ENCODE results near the gene COL21A1. TPM values are rescaled to one million over a fixed set of nuclear protein-coding genes. Genes with fewer than 3 reads are reported as not detected.

The COL21A1 gene
- total RNA-seq, 2 experiments from 2014 or later: not detected

DNA sequence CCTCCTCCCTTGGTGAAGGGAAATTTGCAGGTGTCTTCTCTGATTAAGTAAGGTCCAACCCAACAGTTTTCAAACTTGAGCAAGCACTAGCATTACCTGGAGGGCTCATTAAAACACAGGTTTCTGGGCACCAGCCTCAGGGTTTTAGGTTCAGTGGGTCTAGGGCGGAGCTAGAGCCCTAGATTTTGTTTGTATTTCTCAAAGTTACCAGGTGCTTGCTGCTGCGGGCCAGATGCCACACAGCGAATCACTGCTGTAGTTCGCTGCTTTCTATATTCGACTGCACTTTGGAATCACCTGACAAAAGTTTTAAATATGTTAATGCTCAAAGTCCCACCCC, 869 bp downstream of the COL21A1 start:
- no peak for DNase-seq (ENCODE audit: low spot score)
- Histone ChIP-seq H3K4me3 (ENCODE audit: low read depth, low read length, poor library complexity, severe bottlenecking) (no peak overlapping the region), H4K20me1 (ENCODE audit: insufficient read depth, low read length) (no peaks in the 10 kb centered on the region), H3K9me3 (ENCODE audit: low read length) (no peaks in the 10 kb centered on the region), H3K27ac (ENCODE audit: low read depth, low read length, poor library complexity, severe bottlenecking) (no peak overlapping the region), H3K9me2 (ENCODE audit: insufficient read depth, low read length) (no peaks in the 10 kb centered on the region), H3K4me1 (ENCODE audit: insufficient read depth, low read length, poor library complexity, severe bottlenecking) (no peaks in the 10 kb centered on the region), H2AFZ (ENCODE audit: low read length) (no peak overlapping the region), H3K36me3 (ENCODE audit: insufficient read depth, low read length) (no peaks in the 10 kb centered on the region), H3K4me2 (ENCODE audit: low read length) (no peak overlapping the region), H3K79me2 (ENCODE audit: insufficient read depth, low read depth, low read length) (no peaks in the 10 kb centered on the region)
- no TSS peak for BruUV-seq (replicated peaks)
- TF ChIP-seq EZH2phosphoT487 (IDR thresholded peaks at IDR 0.05; ENCODE audit: borderline replicate concordance, low read depth, low read length): no peak
- TF ChIP-seq CTCF (conservative IDR thresholded peaks at IDR 0.05; ENCODE audit: low read length): no peak
- intact Hi-C loops (cut with micrococcal nuclease; ENCODE audit: unreplicated experiment): no loop called here
- ChIA-PET POLR2A (no interaction called here), CTCF (ENCODE audit: unreplicated experiment) (no interaction called here)

GRCh38 chr6:56245903-56246351, 1.5 kb downstream of the COL21A1 start:
- Histone ChIP-seq H3K9me3 (ENCODE audit: low read length) (no peaks in the 10 kb centered on the region), H3K4me3 (ENCODE audit: low read depth, low read length, poor library complexity, severe bottlenecking) (no peak overlapping the region), H3K79me2 (ENCODE audit: insufficient read depth, low read depth, low read length) (no peaks in the 10 kb centered on the region), H4K20me1 (ENCODE audit: insufficient read depth, low read length) (no peaks in the 10 kb centered on the region), H3K4me1 (ENCODE audit: insufficient read depth, low read length, poor library complexity, severe bottlenecking) (no peaks in the 10 kb centered on the region), H3K4me2 (ENCODE audit: low read length) (no peak overlapping the region), H3K27ac (ENCODE audit: low read depth, low read length, poor library complexity, severe bottlenecking) (no peak overlapping the region), H3K36me3 (ENCODE audit: insufficient read depth, low read length) (no peaks in the 10 kb centered on the region), H3K9me2 (ENCODE audit: insufficient read depth, low read length) (no peaks in the 10 kb centered on the region), H2AFZ (ENCODE audit: low read length) (no peak overlapping the region)
- ChIA-PET POLR2A (interaction anchor here (0.8 to 1.4 kb wide), 2 partner anchors 8 to 13 kb away, joined by 3 to 5 read pairs; no protein-coding TSS in a partner anchor), CTCF (ENCODE audit: unreplicated experiment) (no interaction called here)
- no TSS peak for BruUV-seq (replicated peaks)
- intact Hi-C loops (cut with micrococcal nuclease; ENCODE audit: unreplicated experiment): no loop called here
- DNase-seq (ENCODE audit: low spot score): no peak
- no peak for TF ChIP-seq EZH2phosphoT487 (IDR thresholded peaks at IDR 0.05; ENCODE audit: borderline replicate concordance, low read depth, low read length)

DNA sequence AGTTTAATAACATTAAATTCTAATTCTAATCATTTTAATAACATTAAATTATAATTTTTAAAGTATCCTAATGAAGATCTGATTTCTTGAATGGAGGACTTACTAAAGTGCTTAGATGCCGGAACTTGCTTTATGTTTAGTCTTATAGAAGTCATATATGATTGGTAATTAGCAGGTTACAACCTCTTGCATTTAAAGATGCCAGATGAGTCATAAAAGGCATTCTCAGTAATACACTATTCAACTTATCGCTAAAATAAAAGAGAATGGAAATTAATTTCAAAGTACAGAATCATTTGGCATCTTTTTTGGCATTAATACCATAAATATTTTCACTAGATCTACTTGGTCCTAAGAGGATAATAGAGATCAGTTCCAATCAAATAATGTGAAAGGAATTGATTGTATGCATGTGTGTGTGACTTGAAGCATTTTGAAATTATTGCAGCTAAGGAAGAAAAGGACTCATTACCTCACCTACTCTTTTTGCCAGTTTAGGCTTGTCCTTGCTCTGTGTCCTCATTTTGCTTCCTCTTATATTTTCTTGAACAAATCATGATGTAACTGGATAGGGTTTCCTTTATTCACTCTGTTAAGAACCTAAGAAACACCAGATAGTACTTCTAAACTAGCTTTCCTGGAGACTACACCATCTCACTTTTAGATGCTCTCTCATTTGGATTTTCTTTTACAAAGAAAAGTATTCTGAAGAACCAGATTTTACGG, 2.7 kb downstream of the COL21A1 start:
- BruUV-seq (replicated peaks): no TSS peak
- Histone ChIP-seq H3K4me1 (ENCODE audit: insufficient read depth, low read length, poor library complexity, severe bottlenecking) (no peaks in the 10 kb centered on the region), H4K20me1 (ENCODE audit: insufficient read depth, low read length) (no peaks in the 10 kb centered on the region), H3K4me3 (ENCODE audit: low read depth, low read length, poor library complexity, severe bottlenecking) (no peak overlapping the region), H3K36me3 (ENCODE audit: insufficient read depth, low read length) (no peaks in the 10 kb centered on the region), H3K9me3 (ENCODE audit: low read length) (no peaks in the 10 kb centered on the region), H3K79me2 (ENCODE audit: insufficient read depth, low read depth, low read length) (no peaks in the 10 kb centered on the region), H3K27ac (ENCODE audit: low read depth, low read length, poor library complexity, severe bottlenecking) (no peak overlapping the region), H3K4me2 (ENCODE audit: low read length) (no peak overlapping the region), H3K9me2 (ENCODE audit: insufficient read depth, low read length) (no peaks in the 10 kb centered on the region), H2AFZ (ENCODE audit: low read length) (no peak overlapping the region)
- intact Hi-C loops (cut with micrococcal nuclease; ENCODE audit: unreplicated experiment): no loop called here
- POLR2A ChIA-PET: interaction anchor here (0.6 to 1.4 kb wide), 2 partner anchors 12 to 440 kb away, joined by 3 to 5 read pairs; no protein-coding TSS in a partner anchor
- no peak for TF ChIP-seq EZH2phosphoT487 (IDR thresholded peaks at IDR 0.05; ENCODE audit: borderline replicate concordance, low read depth, low read length)
- no peak for TF ChIP-seq CTCF (conservative IDR thresholded peaks at IDR 0.05; ENCODE audit: low read length)
- no peak for DNase-seq (ENCODE audit: low spot score)
- CTCF ChIA-PET (ENCODE audit: unreplicated experiment): no interaction called here
